Bronchial epithelial cell (primary cell): Measurements from ENCODE around the gene SULF2. TPM values are rescaled to one million over a fixed set of nuclear protein-coding genes. Genes with fewer than 3 reads are reported as not detected.

Experiments used
- DNase-seq: peaks from one replicate; pipeline ENCODE4 v3.0.0-alpha.2; 2010; ENCODE audit warnings: low read depth
- FAIRE-seq: peaks from 2 replicates; lab custom pipeline; 2011; peaks lifted over from hg19 to GRCh38; lab: Jason Lieb, UNC
- H3K27me3 ChIP-seq: 2 replicates; pipeline ENCODE4 v1.5.1; 2011; ENCODE audit warnings: low read length; ENCODE audit not compliant: control insufficient read depth, insufficient read depth
- H3K36me3 ChIP-seq: 2 replicates; pipeline ENCODE4 v1.5.1; 2011; ENCODE audit warnings: low read length; ENCODE audit not compliant: control insufficient read depth, insufficient read depth
- H3K4me3 ChIP-seq: 2 replicates; pipeline ENCODE4 v1.5.1; 2011; ENCODE audit warnings: mild to moderate bottlenecking, low read depth, low read length, control low read depth
- CTCF ChIP-seq: IDR thresholded peaks from 2 replicates; pipeline ENCODE4 v1.5.1; 2011; ENCODE audit warnings: mild to moderate bottlenecking, moderate library complexity, low read length, control low read depth, inconsistent platforms; ENCODE audit not compliant: insufficient read depth, severe bottlenecking
- total RNA-seq: library from RNA; depleted of rRNA; stranded (reverse); fragments of >200 nt; gene quantifications from 2 replicates; pipeline ENCODE4 v1.2.1, GENCODE V29; 2014

SULF2 gene
- total RNA-seq, 1 donor from 2014 or later: 31.6 TPM

- Histone ChIP-seq H3K4me3 (no peak overlapping the region), H3K36me3 (no peaks in the 10 kb centered on the region), H3K27me3 (no peaks in the 10 kb centered on the region)
- DNase-seq (no peak), FAIRE-seq (no peak)
- TF ChIP-seq CTCF: no peak
These were observed 30.6 kb upstream of the SULF2 start for GRCh38 chr20:47815866-47816265.

- no peak overlapping the region for H3K4me3 ChIP-seq
- no peak for TF ChIP-seq CTCF
- DNase-seq (no peak), FAIRE-seq (no peak)
- H3K36me3 ChIP-seq: no peaks in the 10 kb centered on the region
- no peaks in the 10 kb centered on the region for H3K27me3 ChIP-seq
These were observed 30.1 kb upstream of the SULF2 start for GRCh38 chr20:47815416-47815806.

GRCh38 chr20:47814632-47815415 lies 29.5 kb upstream of the SULF2 start:
- no peak for DNase-seq
- no peak overlapping the region for H3K4me3 ChIP-seq
- FAIRE-seq: peak; percentile 50
- H3K27me3 ChIP-seq: no peaks in the 10 kb centered on the region
- no peaks in the 10 kb centered on the region for H3K36me3 ChIP-seq
- TF ChIP-seq CTCF: no peak

GRCh38 chr20:47810721-47811347 lies 25.6 kb upstream of the SULF2 start:
- DNase-seq: no peak
- Histone ChIP-seq H3K4me3 (no peak overlapping the region), H3K27me3 (no peaks in the 10 kb centered on the region), H3K36me3 (no peaks in the 10 kb centered on the region)
- FAIRE-seq: no peak
- no peak for TF ChIP-seq CTCF

- TF ChIP-seq CTCF: no peak
- no peak for FAIRE-seq
- DNase-seq: no peak
- H3K27me3 ChIP-seq: no peaks in the 10 kb centered on the region
- no peak overlapping the region for H3K4me3 ChIP-seq
- H3K36me3 ChIP-seq: no peaks in the 10 kb centered on the region
These were observed 24.9 kb upstream of the SULF2 start for GRCh38 chr20:47810116-47810677.
